Colonic mucosa (tissue), 4 donors: ENCODE data around the gene IL19. TPM values are rescaled to one million over a fixed set of nuclear protein-coding genes. Genes with fewer than 3 reads are reported as not detected.

Experiments used
- DNase-seq: peaks from one replicate; pipeline ENCODE4 v3.0.0-alpha.2; 2020
- H3K27ac ChIP-seq: fragments of 200-600 bp; one replicate; pipeline ENCODE4 v1.8.0; 2021
- H3K27me3 ChIP-seq: fragments of 200-600 bp; one replicate; pipeline ENCODE4 v1.8.0; 2021
- H3K36me3 ChIP-seq: fragments of 200-600 bp; one replicate; pipeline ENCODE4 v1.8.0; 2021
- H3K4me1 ChIP-seq: fragments of 200-600 bp; one replicate; pipeline ENCODE4 v1.8.0; 2021; ENCODE audit warnings: mild to moderate bottlenecking
- H3K4me3 ChIP-seq: fragments of 200-600 bp; one replicate; pipeline ENCODE4 v1.8.0; 2021
- H3K9ac ChIP-seq, 2 donors: one replicate each; pipeline ENCODE4 v1.7.0; 2013; ENCODE audit warnings: control low read depth in 2 of 2, low read depth in 2 of 2, low read length in 2 of 2
- H3K9me3 ChIP-seq: fragments of 200-600 bp; one replicate; pipeline ENCODE4 v1.8.0; 2021
- CTCF ChIP-seq: fragments of 200-600 bp; IDR thresholded peaks from one replicate; pipeline ENCODE4 v1.8.0; 2022; ENCODE audit warnings: antibody characterized with exemption, mild to moderate bottlenecking
- intact Hi-C: fragments of 100-400 bp; cut with DNase I; formaldehyde crosslinking; loops from one replicate; pipeline ENCODE4 v1.14.1; 2022
- total RNA-seq, 2 donors: library from RNA; stranded (reverse); fragmentation: NEBNext Ultra II Directional in 1 of 2; extraction: Animal tissue kit (Norgen Biotek cat#: 25700) in 1 of 2; gene quantifications; one replicate each; pipeline ENCODE4 v1.2.1, GENCODE V29; 2021
- donor health status: healthy.
- donor health status: DM: no; HTN: no; CAD: no.
- donor health status: DM: no; HTN: no; CAD: no.

Gene IL19
- total RNA-seq, 2 donors from 2014 or later: 0.40 TPM; not detected in 1

- no peak overlapping the region for H3K27ac ChIP-seq
- H3K4me1 ChIP-seq: no peaks in the 10 kb centered on the region
- TF ChIP-seq CTCF: no peak
- intact Hi-C loops: no loop called here
- H3K27me3 ChIP-seq: no peaks in the 10 kb centered on the region
- H3K4me3 ChIP-seq: no peak overlapping the region
- H3K36me3 ChIP-seq: no peaks in the 10 kb centered on the region
- no peak overlapping the region for H3K9ac ChIP-seq
- H3K9me3 ChIP-seq: no peaks in the 10 kb centered on the region
- no peak for DNase-seq
Measured at GRCh38 chr1:206800411-206800810, 29.8 kb downstream of the IL19 start.

- TF ChIP-seq CTCF: no peak
- Histone ChIP-seq H3K4me1 (no peaks in the 10 kb centered on the region), H3K9ac (no peak overlapping the region), H3K36me3 (no peaks in the 10 kb centered on the region), H3K4me3 (no peak overlapping the region), H3K27ac (no peak overlapping the region), H3K9me3 (no peaks in the 10 kb centered on the region), H3K27me3 (no peaks in the 10 kb centered on the region)
- no peak for DNase-seq
- intact Hi-C loops: no loop called here
Measured at GRCh38 chr1:206800891-206801290, 30.3 kb downstream of the IL19 start.

GRCh38 chr1:206801467-206801866 lies 30.9 kb downstream of the IL19 start:
- no peak for DNase-seq
- intact Hi-C loops: no loop called here
- H3K27me3 ChIP-seq: no peaks in the 10 kb centered on the region
- no peak overlapping the region for H3K4me3 ChIP-seq
- H3K9ac ChIP-seq: no peak overlapping the region
- no peaks in the 10 kb centered on the region for H3K9me3 ChIP-seq
- H3K4me1 ChIP-seq: no peaks in the 10 kb centered on the region
- no peak overlapping the region for H3K27ac ChIP-seq
- no peak for TF ChIP-seq CTCF
- no peaks in the 10 kb centered on the region for H3K36me3 ChIP-seq

GRCh38 chr1:206802401-206802800 lies 31.8 kb downstream of the IL19 start:
- no peak overlapping the region for H3K27ac ChIP-seq
- no peak for TF ChIP-seq CTCF
- H3K4me1 ChIP-seq: no peaks in the 10 kb centered on the region
- H3K9me3 ChIP-seq: no peaks in the 10 kb centered on the region
- H3K9ac ChIP-seq: no peak overlapping the region
- no peaks in the 10 kb centered on the region for H3K36me3 ChIP-seq
- no peak for DNase-seq
- no peaks in the 10 kb centered on the region for H3K27me3 ChIP-seq
- H3K4me3 ChIP-seq: no peak overlapping the region
- intact Hi-C loops: no loop called here

- Histone ChIP-seq H3K27ac (no peak overlapping the region), H3K36me3 (no peaks in the 10 kb centered on the region), H3K4me3 (no peak overlapping the region), H3K9me3 (no peaks in the 10 kb centered on the region), H3K9ac (no peak overlapping the region), H3K4me1 (no peaks in the 10 kb centered on the region), H3K27me3 (no peaks in the 10 kb centered on the region)
- intact Hi-C loops: no loop called here
- peak; percentile 19 for DNase-seq
- no peak for TF ChIP-seq CTCF
Measured at GRCh38 chr1:206803221-206803730, 32.7 kb downstream of the IL19 start.
